Measurements from ENCODE around the gene MAB21L4. TPM values are rescaled to one million over a fixed set of nuclear protein-coding genes. Genes with fewer than 3 reads are reported as not detected.

The MAB21L4 gene
- polyA plus RNA-seq, 6 donors from 2014 or later, result not detected

GRCh38 chr2:240869956-240870875, 25.7 kb downstream of the MAB21L4 start:
- H3K9me3 Mint-ChIP-seq, result no peaks in the 10 kb centered on the region
- H3K4me1 Mint-ChIP-seq, result no peaks in the 10 kb centered on the region
- H3K36me3 Mint-ChIP-seq, result no peaks in the 10 kb centered on the region
- DNase-seq (no peak), ATAC-seq (ENCODE audit: low read depth in 2 of 2) (no peak)
- H3K27ac Mint-ChIP-seq, result peak overlapping the region in 1 of 6 donors; percentile 70
- peaks cover 13 to 33% (median 15%) of the 10 kb centered on the region in 3 donors for H3K27me3 Mint-ChIP-seq
- no peak overlapping the region for H3K4me3 Mint-ChIP-seq

- Mint-ChIP-seq H3K36me3 (no peaks in the 10 kb centered on the region), H3K9me3 (no peaks in the 10 kb centered on the region), H3K4me1 (no peaks in the 10 kb centered on the region), H3K4me3 (no peak overlapping the region), H3K27ac (peak overlapping the region in 1 of 6 donors; percentile 70), H3K27me3 (peaks cover 13 to 38% (median 15%) of the 10 kb centered on the region in 3 donors)
- ATAC-seq (ENCODE audit: low read depth in 2 of 2) (no peak), DNase-seq (no peak)
Measured at GRCh38 chr2:240869109-240869955, 26.6 kb downstream of the MAB21L4 start.

GRCh38 chr2:240868286-240869108, 27.5 kb downstream of the MAB21L4 start, which contains the start of gene AGXT:
TSS of gene AGXT (plus strand) at chr2:240868824. CDS start at chr2:240868866, 42 bp downstream.
- Mint-ChIP-seq H3K9me3 (no peaks in the 10 kb centered on the region), H3K27me3 (peaks cover 13 to 38% (median 15%) of the 10 kb centered on the region in 3 donors), H3K4me1 (no peaks in the 10 kb centered on the region), H3K27ac (peak within 1 kb of the TSS in 1 of 6 donors; percentile 70), H3K4me3 (no peak within 1 kb of the TSS), H3K36me3 (no peaks in the 10 kb centered on the region)
- DNase-seq (no peak), ATAC-seq (ENCODE audit: low read depth in 2 of 2) (no peak)

- Mint-ChIP-seq H3K4me3 (no peak overlapping the region), H3K4me1 (no peaks in the 10 kb centered on the region), H3K9me3 (no peaks in the 10 kb centered on the region), H3K36me3 (no peaks in the 10 kb centered on the region), H3K27ac (no peak overlapping the region), H3K27me3 (peaks cover 13 to 38% (median 19%) of the 10 kb centered on the region in 3 donors)
- DNase-seq (no peak), ATAC-seq (ENCODE audit: low read depth in 2 of 2) (no peak)
Measured at GRCh38 chr2:240865391-240865790, 30.6 kb downstream of the MAB21L4 start.

- no peak overlapping the region for H3K27ac Mint-ChIP-seq
Measured at GRCh38 chr2:240864475-240864874, 31.5 kb downstream of the MAB21L4 start.

GRCh38 chr2:240861547-240861946, 34.4 kb downstream of the MAB21L4 start:
- Mint-ChIP-seq H3K4me3 (no peak overlapping the region), H3K27me3 (peaks cover 5 to 38% (median 12%) of the 10 kb centered on the region in 3 donors), H3K36me3 (no peaks in the 10 kb centered on the region)

More at GRCh38 chr2:240864475-240864874, 31.5 kb downstream of the MAB21L4 start:
- Mint-ChIP-seq H3K36me3 (no peaks in the 10 kb centered on the region), H3K4me3 (no peak overlapping the region), H3K4me1 (no peaks in the 10 kb centered on the region), H3K9me3 (no peaks in the 10 kb centered on the region), H3K27me3 (peaks cover 13 to 41% (median 19%) of the 10 kb centered on the region in 3 donors)
- ATAC-seq (ENCODE audit: low read depth in 2 of 2), result no peak
- DNase-seq, result no peak

GRCh38 chr2:240858871-240859270, 37.1 kb downstream of the MAB21L4 start:
- H3K27me3 Mint-ChIP-seq, result peaks cover 4 to 21% (median 5%) of the 10 kb centered on the region in 3 donors
- H3K4me3 Mint-ChIP-seq, result no peak overlapping the region
- no peak overlapping the region for H3K27ac Mint-ChIP-seq
- DNase-seq, result no peak
- ATAC-seq (ENCODE audit: low read depth in 2 of 2), result no peak
- H3K36me3 Mint-ChIP-seq, result peaks cover 0 to 8% of the 10 kb centered on the region in 2 donors
- no peaks in the 10 kb centered on the region for H3K4me1 Mint-ChIP-seq
- peaks cover 0 to 15% (median 9%) of the 10 kb centered on the region in 7 donors for H3K9me3 Mint-ChIP-seq

More at GRCh38 chr2:240861547-240861946, 34.4 kb downstream of the MAB21L4 start:
- no peaks in the 10 kb centered on the region for H3K9me3 Mint-ChIP-seq
- ATAC-seq (ENCODE audit: low read depth in 2 of 2), result no peak
- no peaks in the 10 kb centered on the region for H3K4me1 Mint-ChIP-seq
- DNase-seq, result no peak
- H3K27ac Mint-ChIP-seq, result peak overlapping the region in 1 of 6 donors; percentile 16

- DNase-seq, result no peak
- H3K4me3 Mint-ChIP-seq, result no peak overlapping the region
- no peak for ATAC-seq (ENCODE audit: low read depth in 2 of 2)
- peaks cover 0 to 8% of the 10 kb centered on the region in 2 donors for H3K36me3 Mint-ChIP-seq
- peaks cover 4 to 21% (median 5%) of the 10 kb centered on the region in 3 donors for H3K27me3 Mint-ChIP-seq
- peaks cover 0 to 16% (median 9%) of the 10 kb centered on the region in 7 donors for H3K9me3 Mint-ChIP-seq
- H3K4me1 Mint-ChIP-seq, result no peaks in the 10 kb centered on the region
- no peak overlapping the region for H3K27ac Mint-ChIP-seq
Measured at GRCh38 chr2:240858321-240858720, 37.6 kb downstream of the MAB21L4 start.

- H3K4me1 Mint-ChIP-seq, result no peaks in the 10 kb centered on the region
- peaks cover 0 to 16% (median 9%) of the 10 kb centered on the region in 7 donors for H3K9me3 Mint-ChIP-seq
- H3K27me3 Mint-ChIP-seq, result peaks cover 0 to 24% (median 8%) of the 10 kb centered on the region in 3 donors
- no peak for DNase-seq
- no peak overlapping the region for H3K27ac Mint-ChIP-seq
- peaks cover 0 to 8% of the 10 kb centered on the region in 2 donors for H3K36me3 Mint-ChIP-seq
- H3K4me3 Mint-ChIP-seq, result no peak overlapping the region
- ATAC-seq (ENCODE audit: low read depth in 2 of 2), result no peak
Measured at GRCh38 chr2:240857039-240858008, 38.6 kb downstream of the MAB21L4 start.

GRCh38 chr2:240856151-240856980, 39.6 kb downstream of the MAB21L4 start:
- Mint-ChIP-seq H3K36me3 (peaks cover 0 to 8% of the 10 kb centered on the region in 2 donors), H3K9me3 (peaks cover 0 to 16% (median 9%) of the 10 kb centered on the region in 7 donors), H3K27me3 (peaks cover 0 to 30% (median 16%) of the 10 kb centered on the region in 3 donors), H3K4me3 (no peak overlapping the region), H3K27ac (no peak overlapping the region), H3K4me1 (no peaks in the 10 kb centered on the region)
- ATAC-seq (ENCODE audit: low read depth in 2 of 2) (no peak), DNase-seq (no peak)

- no peak overlapping the region for H3K27ac Mint-ChIP-seq
- no peak for DNase-seq
Measured at GRCh38 chr2:240855670-240856069, 40.3 kb downstream of the MAB21L4 start.

More at GRCh38 chr2:240855670-240856069, 40.3 kb downstream of the MAB21L4 start:
- H3K4me1 Mint-ChIP-seq, result no peaks in the 10 kb centered on the region
- no peak overlapping the region for H3K4me3 Mint-ChIP-seq
- ATAC-seq (ENCODE audit: low read depth in 2 of 2), result no peak
- peaks cover 0 to 8% of the 10 kb centered on the region in 2 donors for H3K36me3 Mint-ChIP-seq
- peaks cover 0 to 30% (median 22%) of the 10 kb centered on the region in 3 donors for H3K27me3 Mint-ChIP-seq
- peaks cover 0 to 16% (median 9%) of the 10 kb centered on the region in 7 donors for H3K9me3 Mint-ChIP-seq
